Pulmonary artery endothelial cell (primary cell): ENCODE data around the gene TARS2. TPM values are rescaled to one million over a fixed set of nuclear protein-coding genes. Genes with fewer than 3 reads are reported as not detected.

Source experiments
- DNase-seq: peaks from one replicate; pipeline ENCODE4 v3.0.0-alpha.2; 2011; ENCODE audit warnings: low read depth, low spot score
- total RNA-seq: library from RNA; depleted of rRNA; stranded (reverse); fragments of >200 nt; gene quantifications from 2 replicates; pipeline ENCODE4 v1.2.3, GENCODE V29; 2014

TARS2 gene, protein sequence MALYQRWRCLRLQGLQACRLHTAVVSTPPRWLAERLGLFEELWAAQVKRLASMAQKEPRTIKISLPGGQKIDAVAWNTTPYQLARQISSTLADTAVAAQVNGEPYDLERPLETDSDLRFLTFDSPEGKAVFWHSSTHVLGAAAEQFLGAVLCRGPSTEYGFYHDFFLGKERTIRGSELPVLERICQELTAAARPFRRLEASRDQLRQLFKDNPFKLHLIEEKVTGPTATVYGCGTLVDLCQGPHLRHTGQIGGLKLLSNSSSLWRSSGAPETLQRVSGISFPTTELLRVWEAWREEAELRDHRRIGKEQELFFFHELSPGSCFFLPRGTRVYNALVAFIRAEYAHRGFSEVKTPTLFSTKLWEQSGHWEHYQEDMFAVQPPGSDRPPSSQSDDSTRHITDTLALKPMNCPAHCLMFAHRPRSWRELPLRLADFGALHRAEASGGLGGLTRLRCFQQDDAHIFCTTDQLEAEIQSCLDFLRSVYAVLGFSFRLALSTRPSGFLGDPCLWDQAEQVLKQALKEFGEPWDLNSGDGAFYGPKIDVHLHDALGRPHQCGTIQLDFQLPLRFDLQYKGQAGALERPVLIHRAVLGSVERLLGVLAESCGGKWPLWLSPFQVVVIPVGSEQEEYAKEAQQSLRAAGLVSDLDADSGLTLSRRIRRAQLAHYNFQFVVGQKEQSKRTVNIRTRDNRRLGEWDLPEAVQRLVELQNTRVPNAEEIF
- total RNA-seq, result 14.4 and 36.2 TPM in 2 replicates

DNA sequence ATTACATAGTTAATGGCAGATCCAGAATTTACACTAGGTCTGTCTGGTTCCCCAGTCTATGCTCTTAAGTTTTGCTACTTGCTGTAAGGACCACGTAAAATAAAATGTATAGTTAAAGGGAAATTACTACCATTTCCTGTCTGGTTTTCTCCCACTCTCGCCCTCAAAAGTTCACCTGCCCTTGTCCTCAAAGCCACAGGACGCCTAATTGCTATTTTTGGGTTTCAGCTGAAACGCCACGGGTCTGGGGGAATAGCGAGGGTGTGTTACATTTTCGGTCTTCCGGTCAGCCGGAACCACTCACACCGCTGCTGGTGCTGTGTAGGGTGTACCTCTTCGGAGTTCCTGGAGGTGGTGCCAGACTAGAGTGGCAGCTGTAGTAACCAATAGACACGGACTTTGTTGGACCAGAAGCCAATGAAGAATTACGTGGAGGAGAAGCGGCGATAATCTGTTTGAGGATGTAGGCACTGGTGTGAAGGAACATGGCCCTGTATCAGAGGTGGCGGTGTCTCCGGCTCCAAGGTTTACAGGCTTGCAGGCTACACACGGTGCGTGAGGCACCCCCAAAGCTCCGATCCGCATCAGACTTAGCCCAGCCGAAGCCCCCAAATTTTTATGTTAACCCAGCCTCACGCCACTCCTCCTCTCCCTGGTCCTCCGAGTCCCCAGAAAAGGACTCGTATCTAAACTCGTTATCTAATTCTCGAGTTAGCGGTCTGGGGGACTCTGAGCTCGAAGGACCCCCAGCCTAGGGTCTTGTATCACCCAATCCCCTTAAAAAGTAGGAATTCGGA, at the start of gene TARS2:
Gene TARS2 (plus strand): TSS at position 454 of the 797 bp plus-strand sequence. CDS start 32 bp downstream, at position 486.
- DNase-seq, result peak; percentile 94

DNA sequence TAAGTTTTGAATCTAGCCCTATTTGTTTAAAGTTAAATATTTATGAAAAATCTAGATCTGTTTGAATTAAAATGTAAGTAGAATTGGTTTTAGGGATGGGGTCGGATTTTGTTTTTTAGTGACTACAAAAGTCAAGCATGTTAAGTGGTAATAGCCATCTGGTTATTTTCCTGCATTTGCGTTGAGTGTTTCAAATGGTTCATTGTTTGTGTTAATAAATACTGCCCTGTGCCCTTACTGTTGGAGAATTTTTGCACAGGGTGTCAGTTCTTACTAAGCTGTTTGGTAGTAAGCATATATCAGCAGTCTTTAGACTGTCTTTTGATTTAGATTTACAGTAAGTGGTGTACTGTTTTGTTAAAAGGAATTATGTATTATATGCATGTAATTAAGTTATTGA, 46.1 kb upstream of the TARS2 start:
- no peak for DNase-seq

DNA sequence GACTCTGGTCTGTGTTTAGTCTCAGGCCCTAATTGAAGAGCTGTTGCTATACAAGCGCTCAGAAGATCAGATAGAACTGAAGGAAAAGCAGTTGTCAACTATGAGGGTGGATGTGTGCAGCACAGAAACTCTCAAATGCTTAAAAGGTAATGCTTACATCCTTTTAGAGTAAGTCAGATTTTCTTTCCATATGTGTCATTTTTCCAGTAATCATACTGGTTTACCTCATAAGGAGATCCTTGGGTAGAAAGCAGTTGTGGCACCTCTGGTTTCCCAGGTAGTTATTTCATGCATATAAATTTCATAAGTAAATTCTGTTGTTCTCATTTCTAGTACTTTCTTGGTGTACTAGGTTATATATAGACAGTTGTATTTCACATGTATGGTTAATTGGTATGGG, 43.0 kb upstream of the TARS2 start:
- DNase-seq, result no peak

DNA sequence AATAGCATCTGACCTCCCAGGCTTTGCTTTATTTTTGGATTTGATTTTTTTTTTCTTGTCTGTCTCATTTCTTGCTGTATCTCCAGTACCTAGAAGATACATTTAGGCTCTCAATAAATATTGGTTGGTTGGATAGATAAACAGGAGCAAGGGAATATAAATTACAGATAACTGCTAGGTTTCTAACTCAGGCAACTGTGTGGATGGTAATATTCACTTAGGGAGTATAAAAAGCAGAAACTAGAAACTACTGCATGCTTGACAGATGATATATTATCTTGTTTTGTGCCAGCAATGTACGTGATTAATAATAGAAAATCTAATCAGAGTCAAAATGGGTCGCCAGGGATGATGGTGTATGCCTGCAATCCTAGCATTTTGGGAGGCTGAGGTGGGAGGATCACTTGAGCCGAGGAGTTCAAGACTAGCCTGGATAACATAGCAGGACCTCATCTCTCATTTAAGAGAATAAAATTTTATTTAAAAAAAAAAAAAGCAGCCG, 31.0 kb upstream of the TARS2 start:
- no peak for DNase-seq

DNA sequence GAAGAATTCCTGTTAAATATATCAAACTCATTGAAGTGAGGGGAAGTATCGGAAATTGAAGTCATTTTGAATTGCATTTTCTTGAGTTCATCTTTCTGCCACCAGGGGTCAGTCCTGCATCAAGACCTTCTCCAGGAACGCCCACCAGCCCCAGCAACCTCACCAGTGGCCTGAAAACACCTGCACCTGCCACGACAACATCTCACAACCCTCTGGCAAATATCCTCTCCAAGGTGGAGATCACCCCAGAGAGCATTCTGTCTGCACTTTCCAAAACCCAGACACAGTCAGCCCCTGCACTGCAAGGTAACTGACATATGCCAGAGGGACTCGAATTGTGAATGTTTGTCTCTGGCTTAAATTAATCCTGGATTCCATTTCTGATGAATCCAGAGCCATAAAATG, 22.8 kb upstream of the TARS2 start:
- DNase-seq, result peak; percentile 10

DNA sequence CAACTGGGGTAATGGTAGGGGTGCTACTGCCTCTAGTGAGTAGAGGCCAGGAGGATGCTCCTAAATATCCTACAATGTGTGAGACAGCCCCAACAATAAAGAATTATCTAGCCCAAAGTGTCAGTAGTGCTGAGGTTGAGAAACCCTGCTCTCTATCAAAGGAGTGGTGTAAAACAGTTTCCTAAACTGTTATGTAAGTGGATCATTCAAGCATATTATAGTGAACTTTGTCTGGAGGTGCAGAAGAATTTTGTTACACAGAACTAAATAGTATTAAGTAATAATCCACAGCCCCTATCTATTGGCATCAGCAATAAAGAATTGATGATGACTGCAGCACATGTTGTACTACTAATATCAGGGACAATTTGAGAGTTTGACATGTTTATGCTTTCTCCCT, 20.3 kb upstream of the TARS2 start:
- no peak for DNase-seq

DNA sequence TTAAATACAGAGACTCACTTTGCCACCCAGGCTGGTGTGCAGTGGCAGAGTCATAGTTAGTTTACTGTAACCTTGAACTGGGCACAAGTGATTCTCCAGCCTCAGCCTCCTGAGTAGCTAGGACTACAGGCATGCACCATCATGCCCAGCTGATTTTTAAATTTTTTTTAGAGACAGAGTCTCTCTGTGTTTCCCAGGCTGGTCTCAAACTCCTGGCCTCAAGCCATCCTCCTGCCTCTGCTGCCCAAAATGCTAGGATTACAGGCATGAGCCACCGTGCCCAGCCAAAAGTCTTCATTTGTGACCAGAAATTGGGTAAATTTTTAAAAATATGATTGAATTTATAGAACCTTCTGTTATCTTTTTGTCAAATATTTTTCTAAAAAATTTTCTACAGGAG, 17.9 kb upstream of the TARS2 start:
- DNase-seq, result no peak

DNA sequence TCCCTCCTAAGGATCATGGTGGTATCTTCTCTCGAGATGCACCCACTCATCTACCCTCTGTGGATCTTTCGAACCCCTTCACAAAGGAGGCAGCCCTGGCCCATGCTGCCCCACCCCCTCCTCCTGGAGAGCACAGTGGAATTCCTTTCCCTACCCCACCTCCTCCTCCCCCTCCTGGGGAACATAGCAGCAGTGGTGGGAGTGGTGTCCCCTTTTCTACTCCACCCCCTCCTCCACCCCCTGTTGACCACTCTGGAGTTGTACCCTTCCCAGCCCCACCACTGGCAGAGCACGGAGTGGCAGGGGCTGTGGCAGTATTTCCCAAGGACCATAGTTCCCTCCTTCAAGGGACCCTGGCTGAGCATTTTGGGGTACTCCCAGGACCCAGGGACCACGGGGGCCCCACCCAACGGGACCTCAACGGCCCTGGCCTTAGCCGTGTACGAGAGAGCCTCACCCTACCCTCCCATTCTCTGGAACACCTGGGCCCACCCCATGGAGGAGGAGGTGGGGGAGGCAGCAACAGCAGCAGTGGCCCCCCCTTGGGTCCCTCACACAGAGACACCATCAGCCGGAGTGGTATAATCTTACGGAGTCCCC, 14.5 kb upstream of the TARS2 start:
- no peak for DNase-seq

DNA sequence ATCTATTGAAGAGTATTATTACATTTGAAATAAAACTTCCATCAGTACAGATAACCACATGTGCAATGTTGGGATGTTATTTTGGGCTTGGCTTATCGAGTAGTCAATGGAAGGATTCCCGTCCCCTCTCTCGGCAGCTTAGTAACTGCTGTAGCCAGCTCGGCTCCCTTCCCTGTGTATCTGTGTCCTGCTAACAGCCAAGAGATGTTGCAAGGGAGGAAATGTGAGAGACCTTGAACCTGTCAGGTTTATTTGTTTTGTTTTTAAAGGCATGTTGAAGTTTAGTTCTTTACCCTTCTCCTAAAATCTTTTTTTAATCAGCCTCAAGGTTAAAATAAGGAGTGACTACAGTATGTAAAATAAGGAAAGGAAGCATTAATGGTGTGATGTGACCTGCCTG, 13.6 kb upstream of the TARS2 start:
- DNase-seq, result no peak

DNA sequence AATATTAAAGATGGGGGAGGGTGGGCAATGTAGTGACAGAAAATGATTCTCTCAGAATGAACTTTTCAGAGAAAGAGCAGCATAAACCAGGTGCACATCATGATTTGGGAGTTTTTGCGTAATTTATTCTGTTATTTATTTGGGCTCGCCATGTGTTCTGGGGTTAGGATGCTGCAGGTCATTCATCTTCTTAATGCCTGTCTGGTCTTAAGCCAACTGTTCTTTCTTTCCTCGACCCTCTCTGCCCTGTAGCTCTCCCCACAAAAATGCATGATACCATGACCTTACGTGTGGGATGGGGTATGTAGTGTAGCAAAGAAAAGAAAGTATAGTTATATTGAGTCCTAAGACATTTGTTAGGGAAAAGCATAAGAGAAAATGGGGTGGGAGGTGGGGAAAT, 12.3 kb upstream of the TARS2 start:
- DNase-seq, result no peak

DNA sequence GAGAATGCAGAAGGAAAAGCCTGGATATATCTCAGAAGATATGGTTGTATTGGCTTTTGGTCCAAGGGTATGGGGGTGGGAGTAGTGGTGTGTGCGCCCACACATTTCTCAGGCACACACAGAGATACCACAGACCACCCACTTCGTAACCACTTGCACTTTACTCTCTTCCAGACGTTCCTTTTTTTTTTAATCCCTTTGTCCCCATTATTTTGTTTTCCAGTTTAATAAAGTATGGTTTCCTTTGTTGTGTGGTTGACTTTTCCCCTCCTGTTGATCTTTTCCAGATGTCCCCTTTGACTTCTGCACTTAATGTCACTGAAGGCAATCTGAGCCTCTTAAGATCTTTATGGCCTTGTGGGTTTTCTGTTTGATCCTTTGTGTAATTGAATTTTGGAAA, 10.5 kb upstream of the TARS2 start:
- DNase-seq, result no peak

DNA sequence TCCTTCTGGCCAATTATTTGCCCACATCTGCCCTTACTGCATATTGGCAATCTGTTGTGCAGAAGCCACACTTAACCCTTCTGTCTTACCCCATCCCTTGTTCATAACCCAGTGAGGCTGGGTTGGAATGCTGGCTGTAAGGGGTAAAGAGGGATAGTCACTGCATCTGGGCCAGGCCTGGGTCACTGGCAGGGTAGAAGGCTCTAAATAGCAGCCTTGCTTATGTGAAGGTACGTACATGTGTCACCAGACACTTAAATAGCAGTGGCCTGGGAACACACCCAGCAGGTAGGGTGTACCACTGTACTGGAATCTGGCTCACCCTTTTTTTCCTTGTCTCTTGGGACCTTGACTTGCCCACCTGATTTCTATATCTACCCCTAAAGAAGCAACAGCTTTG, 9.9 kb upstream of the TARS2 start:
- no peak for DNase-seq

DNA sequence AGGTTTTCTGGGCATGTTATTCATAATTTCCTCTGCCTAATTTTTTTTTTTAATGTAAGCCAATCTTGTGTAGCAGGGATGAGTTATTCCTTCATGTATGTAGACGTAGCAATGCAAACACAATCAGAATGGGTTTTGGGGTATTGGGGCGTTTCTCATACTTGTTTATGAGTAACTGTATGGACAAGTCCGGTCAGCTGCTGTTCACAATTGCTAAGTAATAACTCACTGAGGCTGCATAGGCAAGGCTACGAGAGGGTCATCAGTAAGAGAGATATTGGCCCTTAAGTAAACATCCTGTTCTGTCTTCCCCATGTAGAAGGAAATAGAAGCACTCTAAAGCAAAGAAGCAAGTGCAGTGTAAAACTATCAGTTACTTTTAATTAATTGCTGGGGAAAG, 9.5 kb upstream of the TARS2 start:
- no peak for DNase-seq

DNA sequence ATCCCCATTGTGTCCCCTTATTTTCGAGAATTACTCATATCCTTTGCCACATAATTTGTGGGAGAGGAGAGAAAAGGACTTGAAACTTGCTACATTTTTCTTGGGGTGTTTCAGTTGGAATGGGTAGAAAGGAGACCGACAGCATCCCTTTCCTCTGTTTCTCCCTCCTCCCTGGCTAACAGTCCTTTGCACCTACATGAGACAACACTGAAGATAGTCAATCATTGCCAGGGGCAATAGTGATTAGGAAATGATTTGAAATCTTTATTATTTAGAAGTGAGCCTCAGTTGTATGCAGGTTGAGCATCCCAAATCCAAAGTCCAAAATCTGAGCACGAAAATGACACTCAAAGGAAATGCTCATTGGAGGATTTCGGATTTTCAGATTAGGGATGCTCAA, 7.8 kb upstream of the TARS2 start:
- DNase-seq, result no peak

DNA sequence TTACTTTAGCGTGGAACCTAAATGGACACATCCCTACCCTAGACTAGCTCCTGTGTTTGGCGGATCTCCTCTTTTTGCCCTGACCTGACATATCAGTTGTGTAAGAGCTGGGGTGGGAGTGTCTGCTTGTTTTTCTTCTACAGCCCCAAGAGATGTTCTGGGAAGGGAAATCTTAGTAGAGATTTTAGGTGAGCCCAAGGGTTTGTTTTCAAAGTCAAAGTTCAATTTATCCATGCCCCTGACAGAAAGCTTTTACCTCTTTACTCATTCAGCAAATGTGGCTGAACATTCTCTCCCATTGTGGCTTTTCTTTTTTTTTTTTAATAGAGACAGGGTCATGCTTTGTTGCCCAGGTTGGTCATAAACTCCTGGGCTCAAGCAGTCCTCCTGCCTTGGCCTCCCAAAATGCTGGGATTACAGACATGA, 7.3 kb upstream of the TARS2 start:
- DNase-seq, result no peak

DNA sequence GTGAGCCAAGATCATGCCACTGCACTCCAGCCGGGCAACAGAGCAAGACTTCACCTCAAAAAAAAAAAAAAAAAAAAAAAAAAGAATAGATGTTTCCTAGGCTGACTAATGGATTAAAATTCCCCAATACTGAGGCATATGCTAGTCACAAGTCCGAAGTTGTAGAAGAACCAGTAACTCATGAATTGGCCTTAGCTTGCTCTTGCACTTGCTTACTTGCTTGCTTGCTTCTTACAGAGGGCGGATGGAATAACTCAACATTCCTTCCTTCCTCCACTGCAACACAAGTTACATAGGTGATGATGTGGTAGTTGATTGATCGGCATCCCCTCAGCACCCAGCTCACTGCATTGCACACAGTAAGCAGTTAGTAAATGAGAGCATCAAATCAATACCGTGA, 2.8 kb upstream of the TARS2 start:
- DNase-seq, result no peak

DNA sequence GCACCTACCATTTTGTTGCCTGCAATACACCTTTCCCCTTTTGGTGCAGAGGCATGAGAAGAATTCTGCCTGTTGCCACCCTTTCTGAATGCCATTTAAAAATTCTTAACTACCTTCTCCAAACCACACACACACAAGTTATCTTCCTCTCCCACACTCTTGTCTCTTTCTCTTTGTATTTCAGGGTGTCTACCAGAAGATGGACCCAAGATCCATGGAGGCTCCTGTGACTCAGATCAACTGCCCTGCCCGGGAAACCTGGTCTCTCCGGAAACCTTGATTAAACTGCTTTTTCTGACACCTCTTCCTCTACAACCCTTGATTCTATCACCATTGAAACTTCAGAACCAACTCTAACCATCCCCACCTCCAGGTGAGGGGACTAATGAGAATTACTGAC, 2.4 kb upstream of the TARS2 start:
- DNase-seq, result no peak

DNA sequence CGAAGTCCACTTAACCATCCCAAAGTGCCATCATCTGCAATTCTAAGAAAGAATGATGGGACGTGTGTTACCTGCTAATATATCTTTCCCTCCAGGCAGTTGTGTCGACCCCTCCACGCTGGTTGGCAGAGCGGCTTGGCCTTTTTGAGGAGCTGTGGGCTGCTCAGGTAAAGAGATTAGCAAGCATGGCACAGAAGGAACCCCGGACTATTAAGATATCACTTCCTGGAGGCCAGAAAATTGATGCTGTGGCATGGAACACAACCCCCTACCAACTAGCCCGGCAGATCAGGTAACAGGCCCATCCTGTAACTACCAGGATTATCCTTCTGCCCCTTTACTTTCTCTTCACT, 520 bp downstream of the TARS2 start:
- DNase-seq, result no peak

DNA sequence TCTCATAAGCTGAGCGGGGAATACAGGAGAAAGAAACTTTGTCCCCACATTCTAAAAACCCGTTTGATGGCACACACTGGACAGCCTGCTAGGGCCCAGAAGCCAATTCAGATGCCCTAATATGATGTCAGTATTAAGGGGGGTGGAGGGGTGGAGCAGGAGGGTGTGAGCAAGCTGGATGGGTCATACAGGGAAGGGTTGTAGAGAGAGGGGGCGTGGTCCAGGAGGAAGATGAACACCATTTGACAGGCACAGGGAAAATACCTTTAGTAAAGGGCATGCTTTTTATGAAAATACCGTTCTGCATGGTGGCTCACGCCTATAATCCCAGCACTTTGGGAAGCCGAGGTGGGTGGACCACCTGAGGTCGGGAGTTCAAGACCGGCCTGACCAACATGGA, 6.0 kb downstream of the TARS2 start:
- no peak for DNase-seq

DNA sequence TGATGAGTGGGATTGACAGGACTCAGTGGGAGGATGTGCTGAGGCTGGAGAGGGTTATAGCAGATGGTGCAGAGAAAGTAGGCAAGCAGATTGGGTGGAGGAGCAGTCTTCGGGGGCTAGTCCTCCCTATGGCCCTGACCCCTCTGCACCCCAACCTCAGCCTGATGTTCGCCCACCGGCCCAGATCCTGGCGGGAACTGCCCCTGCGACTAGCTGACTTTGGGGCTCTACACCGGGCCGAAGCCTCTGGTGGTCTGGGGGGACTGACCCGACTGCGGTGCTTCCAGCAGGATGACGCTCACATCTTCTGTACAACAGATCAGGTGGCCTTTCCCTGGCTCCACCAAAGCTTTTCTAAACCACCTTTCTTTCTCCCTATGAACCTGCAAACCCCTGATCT, 11.1 kb downstream of the TARS2 start:
- no peak for DNase-seq

DNA sequence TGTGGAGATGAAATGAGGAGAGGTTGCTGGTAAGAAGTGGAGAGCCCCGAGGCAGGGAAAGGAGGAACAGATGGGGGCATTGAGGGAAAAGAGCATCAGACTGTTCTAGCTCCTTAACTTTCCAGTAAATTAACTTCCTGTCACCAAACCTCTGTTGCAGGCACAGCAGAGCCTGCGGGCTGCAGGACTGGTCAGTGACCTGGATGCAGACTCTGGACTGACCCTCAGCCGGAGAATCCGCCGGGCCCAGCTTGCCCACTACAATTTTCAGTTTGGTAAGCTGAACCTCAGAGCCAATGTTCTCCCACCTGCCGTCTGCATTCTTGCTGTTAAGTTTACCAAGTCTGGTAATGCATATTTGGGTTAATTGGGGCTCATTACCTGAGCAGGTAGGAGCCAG, 18.2 kb downstream of the TARS2 start:
- DNase-seq, result no peak
